ENCODE results near the gene OR5T3. TPM values are rescaled to one million over a fixed set of nuclear protein-coding genes. Genes with fewer than 3 reads are reported as not detected.
"Not testable (repeated sequence)": the region's sequence is repeated elsewhere in the genome, so short reads cannot be mapped to it uniquely, and the experiment has no call there.

The OR5T3 gene
- 8.9 TPM for total RNA-seq (ENCODE audit: insufficient read depth, low replicate concordance)

GRCh38 chr11:56251954-56252353 lies at the start of gene OR5T3:
OR5T3 (plus strand) TSS chr11:56252254; CDS start chr11:56252254, 0 bp downstream.
- DNase-seq (ENCODE audit: low spot score) = no peak

GRCh38 chr11:56207790-56208189 lies 44.3 kb upstream of the OR5T3 start:
- DNase-seq (ENCODE audit: low spot score) = no peak

- DNase-seq (ENCODE audit: low spot score) = no peak
Measured at GRCh38 chr11:56214537-56214936, 37.5 kb upstream of the OR5T3 start.

- DNase-seq (ENCODE audit: low spot score) = not testable (repeated sequence)
Measured at GRCh38 chr11:56219735-56220134, 32.3 kb upstream of the OR5T3 start.

- DNase-seq (ENCODE audit: low spot score) = no peak
Measured at GRCh38 chr11:56234155-56234554, 17.9 kb upstream of the OR5T3 start, which contains the start of gene OR5T2. OR5T2 (minus strand) TSS chr11:56234255; CDS start chr11:56233062, 1,193 bp downstream.

- no peak for DNase-seq (ENCODE audit: low spot score)
Measured at GRCh38 chr11:56271092-56271491, 19.0 kb downstream of the OR5T3 start.

GRCh38 chr11:56273854-56274253 lies 21.8 kb downstream of the OR5T3 start, which contains the start of gene OR5T1:
OR5T1 (plus strand) TSS chr11:56274154; CDS start chr11:56275639, 1,485 bp downstream.
- DNase-seq (ENCODE audit: low spot score) = no peak

- DNase-seq (ENCODE audit: low spot score) = no peak
Measured at GRCh38 chr11:56292154-56292553, 40.1 kb downstream of the OR5T3 start, which contains the start of gene OR8H1. OR8H1 (minus strand) TSS chr11:56292254; CDS start chr11:56291062, 1,192 bp downstream.

GRCh38 chr11:56296898-56297297 lies 44.8 kb downstream of the OR5T3 start:
- no peak for DNase-seq (ENCODE audit: low spot score)

Other genes with a start within 250 kb of the OR5T3 start
- 6.3 TPM for gene OR5AS1, start 224.6 kb upstream of the OR5T3 start, total RNA-seq (ENCODE audit: insufficient read depth, low replicate concordance)
- not detected for gene OR8I2, start 158.9 kb upstream of the OR5T3 start, total RNA-seq (ENCODE audit: insufficient read depth, low replicate concordance)
- 3.9 TPM for gene OR8H2, start 148.6 kb upstream of the OR5T3 start, total RNA-seq (ENCODE audit: insufficient read depth, low replicate concordance)
- 2.2 TPM for gene OR8H3, start 129.9 kb upstream of the OR5T3 start, total RNA-seq (ENCODE audit: insufficient read depth, low replicate concordance)
- 2.9 TPM for gene OR8J3, start 112.1 kb upstream of the OR5T3 start, total RNA-seq (ENCODE audit: insufficient read depth, low replicate concordance)
- 6.0 TPM for gene OR8K5, start 91.9 kb upstream of the OR5T3 start, total RNA-seq (ENCODE audit: insufficient read depth, low replicate concordance)
- gene OR5J2, start 75.6 kb upstream of the OR5T3 start, total RNA-seq (ENCODE audit: insufficient read depth, low replicate concordance) = 1.4 TPM
- 4.3 TPM for gene OR5T2, start 18.0 kb upstream of the OR5T3 start, total RNA-seq (ENCODE audit: insufficient read depth, low replicate concordance)
- 5.1 TPM for gene OR5T1, start 21.9 kb downstream of the OR5T3 start, total RNA-seq (ENCODE audit: insufficient read depth, low replicate concordance)
- 7.9 TPM for gene OR8H1, start 40.0 kb downstream of the OR5T3 start, total RNA-seq (ENCODE audit: insufficient read depth, low replicate concordance)
- gene OR8K3, start 62.9 kb downstream of the OR5T3 start, total RNA-seq (ENCODE audit: insufficient read depth, low replicate concordance) = 6.0 TPM
- 4.6 TPM for gene OR8K1, start 93.8 kb downstream of the OR5T3 start, total RNA-seq (ENCODE audit: insufficient read depth, low replicate concordance)
- gene OR8J1, start 102.0 kb downstream of the OR5T3 start, total RNA-seq (ENCODE audit: insufficient read depth, low replicate concordance) = 2.4 TPM
- gene OR8U1, start 123.4 kb downstream of the OR5T3 start, total RNA-seq (ENCODE audit: insufficient read depth, low replicate concordance) = 3.6 TPM
- not detected for gene OR5AL1, start 160.4 kb downstream of the OR5T3 start, total RNA-seq (ENCODE audit: insufficient read depth, low replicate concordance)
- 5.8 TPM for gene OR5M3, start 221.1 kb downstream of the OR5T3 start, total RNA-seq (ENCODE audit: insufficient read depth, low replicate concordance)
- not detected for gene OR5M8, start 239.1 kb downstream of the OR5T3 start, total RNA-seq (ENCODE audit: insufficient read depth, low replicate concordance)

Data from umbilical cord (tissue), 2 donors.